Keratinocyte (primary cell): ENCODE measurements around the gene ARMS2.

Experiments
- CTCF ChIP-seq, 3 experiments: IDR thresholded peaks in 1 of 3; conservative IDR thresholded peaks in 1 of 3; optimal IDR thresholded peaks in 1 of 3; 2 replicates in 2 of 3; 3 replicates in 1 of 3; pipeline versions ENCODE3 to v1.5.1; 2011; ENCODE audit warnings: low read length in 3 of 3, mild to moderate bottlenecking in 3 of 3, moderate library complexity in 2 of 3, control low read depth in 1 of 3, inconsistent platforms in 1 of 3; ENCODE audit not compliant: insufficient read depth in 2 of 3; ENCODE audit errors: extremely low read depth in 1 of 3
- EZH2 ChIP-seq: IDR thresholded peaks from one replicate; pipeline ENCODE4 v1.6.1; 2012; ENCODE audit warnings: inconsistent platforms, mild to moderate bottlenecking, low read length, moderate library complexity

DNA sequence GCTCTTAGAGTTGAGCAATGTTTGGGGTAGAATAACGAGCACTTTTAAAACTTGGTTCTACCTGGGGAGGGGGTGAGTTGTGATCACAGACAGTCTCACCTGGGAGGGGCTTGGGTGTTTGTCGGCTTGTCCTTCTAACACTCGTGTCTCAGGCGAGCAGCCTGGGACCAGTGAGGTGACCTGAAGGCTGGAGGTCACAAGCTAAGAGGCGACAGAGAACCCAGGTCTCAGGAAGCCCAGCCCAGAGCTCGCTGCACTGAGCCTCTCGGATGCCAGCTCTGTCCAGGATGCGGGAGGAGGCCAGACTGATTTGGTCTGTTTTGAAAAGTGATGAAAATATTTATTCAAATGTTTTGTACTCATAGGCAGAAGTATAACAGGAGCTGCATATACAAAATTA is 18.7 kb downstream of the ARMS2 start:
- TF ChIP-seq CTCF (optimal IDR thresholded peaks at IDR 0.05 in 1 of 3, IDR thresholded peaks at IDR 0.05 in 1 of 3, conservative IDR thresholded peaks at IDR 0.05 in 1 of 3; ENCODE audit: extremely low read depth in 1 of 3, insufficient read depth in 2 of 3, low read length in 3 of 3) (no peak), EZH2 (no peak)
